Kidney capillary endothelial cell (primary cell): ENCODE data around the gene OR4M1.
"Not testable (repeated sequence)": the region's sequence is repeated elsewhere in the genome, so short reads cannot be mapped to it uniquely, and the experiment has no call there.

ENCODE experiments used
- DNase-seq: peaks from one replicate; pipeline ENCODE4 v3.0.0-alpha.2; 2018; ENCODE audit warnings: low spot score

Gene OR4M1

DNA sequence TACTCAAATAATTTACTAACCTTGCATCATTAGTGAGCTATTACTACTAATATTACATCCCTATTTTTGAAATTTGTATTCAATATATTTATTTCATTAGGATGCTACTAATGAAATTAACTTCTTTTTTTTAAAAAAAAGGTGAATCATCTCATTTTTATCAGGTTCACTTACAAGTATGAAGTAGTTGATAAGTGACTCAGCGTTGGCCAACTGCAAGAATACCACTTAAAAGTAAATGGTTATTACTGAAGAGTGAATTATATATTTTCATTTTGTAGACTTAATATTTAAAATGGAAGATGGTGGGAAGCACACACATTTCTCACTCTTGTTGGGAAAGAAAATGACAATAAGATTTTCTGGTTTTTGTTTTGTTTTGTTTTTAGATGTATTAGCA is 49.9 kb downstream of the OR4M1 start:
- no peak for DNase-seq

DNA sequence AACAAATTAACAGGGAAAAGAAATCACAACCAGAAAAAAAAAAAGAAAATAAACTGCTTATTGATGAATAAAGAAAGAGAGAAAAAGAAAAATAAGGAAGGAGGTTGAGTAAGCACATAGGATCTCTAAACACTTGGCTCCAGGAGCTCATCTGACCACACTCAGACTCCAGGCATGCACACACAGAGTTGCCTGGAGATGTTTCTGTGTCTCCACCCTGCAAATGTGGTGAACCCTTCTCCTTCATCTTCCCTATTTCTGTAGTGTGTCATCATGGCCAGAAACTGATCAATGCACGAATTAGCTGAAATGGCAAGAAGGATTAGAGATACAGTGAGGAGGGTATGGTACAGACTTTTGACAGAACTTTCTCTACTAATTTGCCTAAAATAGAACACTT is 50.5 kb downstream of the OR4M1 start:
- no peak for DNase-seq

DNA sequence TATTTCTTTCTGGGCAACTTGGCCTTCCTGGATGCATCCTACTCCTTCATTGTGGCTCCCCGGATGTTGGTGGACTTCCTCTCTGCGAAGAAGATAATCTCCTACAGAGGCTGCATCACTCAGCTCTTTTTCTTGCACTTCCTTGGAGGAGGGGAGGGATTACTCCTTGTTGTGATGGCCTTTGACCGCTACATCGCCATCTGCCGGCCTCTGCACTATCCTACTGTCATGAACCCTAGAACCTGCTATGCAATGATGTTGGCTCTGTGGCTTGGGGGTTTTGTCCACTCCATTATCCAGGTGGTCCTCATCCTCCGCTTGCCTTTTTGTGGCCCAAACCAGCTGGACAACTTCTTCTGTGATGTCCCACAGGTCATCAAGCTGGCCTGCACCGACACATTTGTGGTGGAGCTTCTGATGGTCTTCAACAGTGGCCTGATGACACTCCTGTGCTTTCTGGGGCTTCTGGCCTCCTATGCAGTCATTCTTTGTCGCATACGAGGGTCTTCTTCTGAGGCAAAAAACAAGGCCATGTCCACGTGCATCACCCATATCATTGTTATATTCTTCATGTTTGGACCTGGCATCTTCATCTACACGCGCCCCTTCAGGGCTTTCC is 54.4 kb downstream of the OR4M1 start:
- not testable (repeated sequence) for DNase-seq

DNA sequence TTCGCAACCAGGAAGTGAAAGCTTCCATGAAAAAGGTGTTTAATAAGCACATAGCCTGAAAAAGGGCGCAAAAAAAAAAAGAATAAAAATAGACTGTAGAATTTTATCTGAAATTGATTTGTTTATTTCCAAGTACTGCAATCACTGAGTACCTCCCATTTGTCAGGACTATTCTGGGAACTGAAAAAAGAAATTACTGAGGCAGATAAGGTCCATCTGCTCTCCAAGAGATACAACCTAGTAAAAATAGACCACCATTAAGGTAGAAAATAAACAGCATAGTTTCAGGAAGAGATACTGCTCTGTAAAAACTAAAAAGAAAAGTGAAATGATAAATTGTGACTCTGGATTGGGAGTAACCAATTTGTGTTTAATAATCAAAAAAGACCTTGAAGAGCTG is 55.0 kb downstream of the OR4M1 start:
- DNase-seq = no peak
